Mesendoderm (in vitro differentiated cells): ENCODE measurements around the gene SMC6.
A peak's percentile ranks its signal among the peaks of the same experiment; 100 is the strongest.

Experiments
- DNase-seq: peaks from one replicate; pipeline ENCODE4 v3.0.0; 2013
- H2AK5ac ChIP-seq: 2 replicates; pipeline ENCODE4 v1.6.1; 2013; ENCODE audit warnings: low read length, inconsistent platforms
- H2BK120ac ChIP-seq: 2 replicates; pipeline ENCODE4 v1.6.1; 2013; ENCODE audit warnings: low read depth, mild to moderate bottlenecking, low read length, moderate library complexity, mixed read lengths
- H2BK15ac ChIP-seq: replicated peaks from 2 replicates; pipeline ENCODE4 v1.6.1; 2013; ENCODE audit warnings: low read depth, mild to moderate bottlenecking, moderate library complexity
- H2BK5ac ChIP-seq: 2 replicates; pipeline ENCODE4 v1.6.1; 2013; ENCODE audit warnings: low read length, inconsistent platforms
- H3K18ac ChIP-seq: 2 replicates; pipeline ENCODE4 v1.6.1; 2013; ENCODE audit warnings: mild to moderate bottlenecking, low read length, mixed read lengths
- H3K23ac ChIP-seq: one replicate; pipeline ENCODE4 v1.6.1; 2013; ENCODE audit warnings: low read length
- H3K27ac ChIP-seq: 2 replicates; pipeline ENCODE4 v1.5.1; 2013; ENCODE audit warnings: low read depth, mild to moderate bottlenecking, inconsistent platforms, low read length, moderate library complexity
- H3K27me3 ChIP-seq: 2 replicates; pipeline ENCODE4 v1.6.1; 2013; ENCODE audit warnings: low read length, control low read depth, mild to moderate bottlenecking, inconsistent platforms; ENCODE audit not compliant: insufficient read depth, poor library complexity
- H3K36me3 ChIP-seq: 2 replicates; pipeline ENCODE4 v1.6.1; 2013; ENCODE audit warnings: low read length, inconsistent platforms; ENCODE audit not compliant: control insufficient read depth, insufficient read depth
- H3K4ac ChIP-seq: one replicate; pipeline ENCODE4 v1.6.1; 2013; ENCODE audit warnings: low read depth, mild to moderate bottlenecking, low read length, moderate library complexity
- H3K4me1 ChIP-seq: 2 replicates; pipeline ENCODE4 v1.6.1; 2013; ENCODE audit warnings: low read depth, low read length, inconsistent platforms; ENCODE audit not compliant: control insufficient read depth
- H3K4me2 ChIP-seq: 2 replicates; pipeline ENCODE4 v1.6.1; 2013; ENCODE audit warnings: low read length
- H3K4me3 ChIP-seq: 2 replicates; pipeline ENCODE4 v1.5.1; 2013; ENCODE audit warnings: mild to moderate bottlenecking, low read length
- H3K56ac ChIP-seq: one replicate; pipeline ENCODE4 v1.6.1; 2013; ENCODE audit warnings: low read length
- H3K79me1 ChIP-seq: 2 replicates; pipeline ENCODE4 v1.6.1; 2013; ENCODE audit warnings: low read length, inconsistent platforms
- H3K79me2 ChIP-seq: 2 replicates; pipeline ENCODE4 v1.6.1; 2013; ENCODE audit warnings: mild to moderate bottlenecking, low read length; ENCODE audit not compliant: control insufficient read depth, insufficient read depth
- H3K9ac ChIP-seq: 2 replicates; pipeline ENCODE4 v1.6.1; 2013; ENCODE audit warnings: low read length, inconsistent platforms
- H4K5ac ChIP-seq: one replicate; pipeline ENCODE4 v1.6.1; 2013; ENCODE audit warnings: low read length
- H4K8ac ChIP-seq: one replicate; pipeline ENCODE4 v1.6.1; 2013; ENCODE audit warnings: low read depth, mild to moderate bottlenecking, control low read depth, low read length, moderate library complexity
- WGBS: extraction: QIAGEN DNeasy Blood & Tissue Kit; methylation state at CpG from one replicate; pipeline ENCODE4 v1.1.7; 2013; ENCODE audit warnings: low lambda C conversion rate, missing lambda C conversion rate; ENCODE audit not compliant: insufficient coverage; ENCODE audit errors: extremely low coverage; 5-methylcytosine and 5-hydroxymethylcytosine counted together

SMC6 gene

GRCh38 chr2:17627434-17627833 is 126.2 kb downstream of the SMC6 start:
- no peak overlapping the region for H3K4ac ChIP-seq
- no peak overlapping the region for H2AK5ac ChIP-seq
- H2BK120ac ChIP-seq, result no peak overlapping the region
- no peak overlapping the region for H3K4me2 ChIP-seq
- no peak overlapping the region for H2BK5ac ChIP-seq
- no peaks in the 10 kb centered on the region for H3K36me3 ChIP-seq
- peaks cover 8% of the 10 kb centered on the region for H3K4me1 ChIP-seq
- H3K79me1 ChIP-seq, result no peaks in the 10 kb centered on the region
- no peak overlapping the region for H3K27ac ChIP-seq
- H3K23ac ChIP-seq, result no peak overlapping the region
- WGBS, result no CpG with 5 or more reads among the region's 2 CpGs
- no peak overlapping the region for H3K56ac ChIP-seq
- no peak overlapping the region for H4K8ac ChIP-seq
- no peak overlapping the region for H3K4me3 ChIP-seq
- H3K18ac ChIP-seq, result peak overlapping the region; percentile 22
- peak; percentile 44 for DNase-seq
- H2BK15ac ChIP-seq, result no peak overlapping the region
- H4K5ac ChIP-seq, result no peak overlapping the region
- H3K79me2 ChIP-seq, result no peaks in the 10 kb centered on the region
- no peak overlapping the region for H3K9ac ChIP-seq
- no peaks in the 10 kb centered on the region for H3K27me3 ChIP-seq

- Histone ChIP-seq H3K18ac (peak overlapping the region; percentile 22), H3K36me3 (no peaks in the 10 kb centered on the region), H3K23ac (no peak overlapping the region), H3K4me1 (peaks cover 8% of the 10 kb centered on the region), H3K79me1 (no peaks in the 10 kb centered on the region), H2AK5ac (no peak overlapping the region), H4K5ac (no peak overlapping the region), H2BK5ac (no peak overlapping the region), H4K8ac (no peak overlapping the region), H3K27me3 (no peaks in the 10 kb centered on the region), H3K4me3 (no peak overlapping the region), H3K79me2 (no peaks in the 10 kb centered on the region), H2BK15ac (no peak overlapping the region), H3K4me2 (no peak overlapping the region), H3K27ac (no peak overlapping the region), H3K56ac (no peak overlapping the region), H3K4ac (no peak overlapping the region), H2BK120ac (no peak overlapping the region), H3K9ac (no peak overlapping the region)
- peak; percentile 86 for DNase-seq
- no CpG with 5 or more reads among the region's 3 CpGs for WGBS
Observed at GRCh38 chr2:17626986-17627385, 126.6 kb downstream of the SMC6 start.

- Histone ChIP-seq H4K5ac (no peak overlapping the region), H3K9ac (no peak overlapping the region), H3K27ac (no peak overlapping the region), H3K36me3 (no peaks in the 10 kb centered on the region), H3K4me2 (no peak overlapping the region), H3K18ac (no peak overlapping the region), H3K79me1 (no peaks in the 10 kb centered on the region), H2AK5ac (no peak overlapping the region), H3K27me3 (no peaks in the 10 kb centered on the region), H2BK120ac (no peak overlapping the region), H3K56ac (no peak overlapping the region), H3K4me1 (peaks cover 8% of the 10 kb centered on the region), H3K4ac (no peak overlapping the region), H2BK5ac (no peak overlapping the region), H4K8ac (no peak overlapping the region), H3K23ac (no peak overlapping the region), H3K4me3 (no peak overlapping the region), H3K79me2 (no peaks in the 10 kb centered on the region), H2BK15ac (no peak overlapping the region)
- no peak for DNase-seq
- no CpG with 5 or more reads among the region's 3 CpGs for WGBS
Observed at GRCh38 chr2:17625446-17625845, 128.2 kb downstream of the SMC6 start.

GRCh38 chr2:17621781-17622180 is 131.8 kb downstream of the SMC6 start:
- DNase-seq, result no peak
- no peak overlapping the region for H2BK5ac ChIP-seq
- no peak overlapping the region for H3K4me3 ChIP-seq
- no peak overlapping the region for H3K27ac ChIP-seq
- H2BK15ac ChIP-seq, result no peak overlapping the region
- no peak overlapping the region for H4K5ac ChIP-seq
- H3K27me3 ChIP-seq, result no peaks in the 10 kb centered on the region
- H4K8ac ChIP-seq, result no peak overlapping the region
- no peak overlapping the region for H3K4me2 ChIP-seq
- no peak overlapping the region for H3K56ac ChIP-seq
- no peak overlapping the region for H2AK5ac ChIP-seq
- no CpG with 5 or more reads among the region's 2 CpGs for WGBS
- H2BK120ac ChIP-seq, result no peak overlapping the region
- H3K9ac ChIP-seq, result no peak overlapping the region
- no peaks in the 10 kb centered on the region for H3K79me2 ChIP-seq
- no peak overlapping the region for H3K23ac ChIP-seq
- H3K79me1 ChIP-seq, result no peaks in the 10 kb centered on the region
- no peaks in the 10 kb centered on the region for H3K36me3 ChIP-seq
- no peak overlapping the region for H3K4ac ChIP-seq
- no peak overlapping the region for H3K18ac ChIP-seq
- peaks cover 3% of the 10 kb centered on the region for H3K4me1 ChIP-seq

GRCh38 chr2:17620841-17621240 is 132.8 kb downstream of the SMC6 start:
- no peaks in the 10 kb centered on the region for H3K27me3 ChIP-seq
- no peak for DNase-seq
- H3K4me3 ChIP-seq, result no peak overlapping the region
- no peak overlapping the region for H3K9ac ChIP-seq
- no peak overlapping the region for H4K8ac ChIP-seq
- no peak overlapping the region for H3K23ac ChIP-seq
- no peak overlapping the region for H4K5ac ChIP-seq
- no peak overlapping the region for H3K4ac ChIP-seq
- no peaks in the 10 kb centered on the region for H3K79me1 ChIP-seq
- no peak overlapping the region for H2AK5ac ChIP-seq
- no peak overlapping the region for H3K27ac ChIP-seq
- H3K4me1 ChIP-seq, result no peaks in the 10 kb centered on the region
- H3K36me3 ChIP-seq, result no peaks in the 10 kb centered on the region
- no peak overlapping the region for H2BK120ac ChIP-seq
- H3K18ac ChIP-seq, result no peak overlapping the region
- no peak overlapping the region for H3K56ac ChIP-seq
- no peak overlapping the region for H3K4me2 ChIP-seq
- H2BK5ac ChIP-seq, result no peak overlapping the region
- H3K79me2 ChIP-seq, result no peaks in the 10 kb centered on the region
- no peak overlapping the region for H2BK15ac ChIP-seq

- Histone ChIP-seq H3K36me3 (no peaks in the 10 kb centered on the region), H3K4me1 (no peaks in the 10 kb centered on the region), H4K5ac (no peak overlapping the region), H3K23ac (no peak overlapping the region), H3K27me3 (no peaks in the 10 kb centered on the region), H3K18ac (no peak overlapping the region), H3K56ac (no peak overlapping the region), H3K27ac (no peak overlapping the region), H2BK120ac (no peak overlapping the region), H3K9ac (no peak overlapping the region), H2BK5ac (no peak overlapping the region), H3K4me3 (no peak overlapping the region), H3K4ac (no peak overlapping the region), H2BK15ac (no peak overlapping the region), H3K79me1 (no peaks in the 10 kb centered on the region), H2AK5ac (no peak overlapping the region), H3K79me2 (no peaks in the 10 kb centered on the region), H3K4me2 (no peak overlapping the region), H4K8ac (no peak overlapping the region)
- no CpG with 5 or more reads among the region's 6 CpGs for WGBS
- DNase-seq, result no peak
Observed at GRCh38 chr2:17620280-17620679, 133.3 kb downstream of the SMC6 start.
